Endodermal cell (in vitro differentiated cells): ENCODE results near the gene PPFIBP2. TPM values are rescaled to one million over a fixed set of nuclear protein-coding genes. Genes with fewer than 3 reads are reported as not detected.

Source experiments
- DNase-seq: peaks from one replicate; pipeline ENCODE4 v3.0.0-alpha.2; 2017
- H3K27ac ChIP-seq: 2 replicates; pipeline ENCODE4 v1.5.1; 2013; ENCODE audit warnings: mild to moderate bottlenecking, low read depth, low read length, moderate library complexity
- H3K27me3 ChIP-seq: 2 replicates; pipeline ENCODE4 v1.6.1; 2013; ENCODE audit warnings: mild to moderate bottlenecking, low read length, moderate library complexity; ENCODE audit not compliant: insufficient read depth, control insufficient read depth, poor library complexity, severe bottlenecking
- H3K36me3 ChIP-seq: 2 replicates; pipeline ENCODE4 v1.7.0; 2013; ENCODE audit warnings: mild to moderate bottlenecking, low read length, moderate library complexity; ENCODE audit not compliant: control insufficient read depth, insufficient read depth
- H3K4me1 ChIP-seq: one replicate; pipeline ENCODE4 v1.7.0; 2013; ENCODE audit warnings: low read length; ENCODE audit not compliant: control insufficient read depth, insufficient read depth
- H3K4me3 ChIP-seq: 2 replicates; pipeline ENCODE4 v1.5.1; 2013; ENCODE audit warnings: mild to moderate bottlenecking, low read length, moderate library complexity
- H3K9ac ChIP-seq: 2 replicates; pipeline ENCODE4 v1.6.1; 2013; ENCODE audit warnings: mild to moderate bottlenecking, low read length, moderate library complexity; ENCODE audit not compliant: poor library complexity, severe bottlenecking; ENCODE audit errors: extremely low read depth
- H3K9me3 ChIP-seq: 2 replicates; pipeline ENCODE4 v1.6.1; 2013; ENCODE audit warnings: mild to moderate bottlenecking, low read length, moderate library complexity; ENCODE audit not compliant: control insufficient read depth
- H3K27ac Mint-ChIP-seq: 2 replicates; pipeline ENCODE4 v1.8.0; 2020; ENCODE audit warnings: mixed read lengths
- H3K27me3 Mint-ChIP-seq: 2 replicates; pipeline ENCODE4 v1.8.0; 2021; ENCODE audit warnings: mild to moderate bottlenecking, mixed read lengths; ENCODE audit not compliant: insufficient read depth
- H3K36me3 Mint-ChIP-seq: 2 replicates; pipeline ENCODE4 v1.8.0; 2020; ENCODE audit warnings: low read depth, mixed read lengths
- H3K4me1 Mint-ChIP-seq: 2 replicates; pipeline ENCODE4 v1.8.0; 2020; ENCODE audit warnings: mixed read lengths
- H3K4me3 Mint-ChIP-seq: 2 replicates; pipeline ENCODE4 v1.8.0; 2020; ENCODE audit warnings: mild to moderate bottlenecking, moderate library complexity, mixed read lengths
- H3K9me3 Mint-ChIP-seq: 2 replicates; pipeline ENCODE4 v1.8.0; 2020; ENCODE audit warnings: mild to moderate bottlenecking, mixed read lengths
- CTCF ChIP-seq: fragments of 200-600 bp; sonication (generic); conservative IDR thresholded peaks from 2 replicates; pipeline ENCODE4 v1.5.0; 2021; ENCODE audit warnings: antibody characterized with exemption, mild to moderate bottlenecking
- WGBS, 2 experiments: methylation state at CpG; one replicate each; pipeline versions ENCODE4 v1.1.5 to v1.1.7; 2013; ENCODE audit warnings: missing lambda C conversion rate in 2 of 2, mixed read lengths in 1 of 2; ENCODE audit not compliant: insufficient coverage in 1 of 2, insufficient read length in 1 of 2; 5-methylcytosine and 5-hydroxymethylcytosine counted together
- total RNA-seq, 2 donors: library from RNA; stranded (reverse); fragmentation: NEBNext Ultra II Directional in 1 of 2; extraction: Animal tissue kit (Norgen Biotek cat#: 25700) in 1 of 2; gene quantifications; 2 replicates in 1 of 2; 3 replicates in 1 of 2; pipeline ENCODE4 v1.2.1, GENCODE V29; 2021

Gene PPFIBP2
- total RNA-seq, 2 donors from 2014 or later, result 149 to 195 TPM

GRCh38 chr11:7528514-7529049 is 14.8 kb downstream of the PPFIBP2 start:
- no peak overlapping the region for H3K27ac ChIP-seq
- H3K4me3 ChIP-seq, result no peak overlapping the region
- peaks cover 38% of the 10 kb centered on the region for H3K36me3 ChIP-seq
- no peak overlapping the region for H3K9ac ChIP-seq
- H3K9me3 Mint-ChIP-seq, result no peaks in the 10 kb centered on the region
- TF ChIP-seq CTCF, result no peak
- no peaks in the 10 kb centered on the region for H3K27me3 ChIP-seq
- H3K4me1 ChIP-seq, result no peaks in the 10 kb centered on the region
- H3K27me3 Mint-ChIP-seq, result peaks cover 2% of the 10 kb centered on the region
- H3K36me3 Mint-ChIP-seq, result no peaks in the 10 kb centered on the region
- no peak overlapping the region for H3K27ac Mint-ChIP-seq
- 93 to 95% methylated on average over 3 to 4 of the region's 4 CpGs for WGBS, 2 experiments
- H3K4me1 Mint-ChIP-seq, result no peaks in the 10 kb centered on the region
- H3K4me3 Mint-ChIP-seq, result no peak overlapping the region
- no peaks in the 10 kb centered on the region for H3K9me3 ChIP-seq
- no peak for DNase-seq

DNA sequence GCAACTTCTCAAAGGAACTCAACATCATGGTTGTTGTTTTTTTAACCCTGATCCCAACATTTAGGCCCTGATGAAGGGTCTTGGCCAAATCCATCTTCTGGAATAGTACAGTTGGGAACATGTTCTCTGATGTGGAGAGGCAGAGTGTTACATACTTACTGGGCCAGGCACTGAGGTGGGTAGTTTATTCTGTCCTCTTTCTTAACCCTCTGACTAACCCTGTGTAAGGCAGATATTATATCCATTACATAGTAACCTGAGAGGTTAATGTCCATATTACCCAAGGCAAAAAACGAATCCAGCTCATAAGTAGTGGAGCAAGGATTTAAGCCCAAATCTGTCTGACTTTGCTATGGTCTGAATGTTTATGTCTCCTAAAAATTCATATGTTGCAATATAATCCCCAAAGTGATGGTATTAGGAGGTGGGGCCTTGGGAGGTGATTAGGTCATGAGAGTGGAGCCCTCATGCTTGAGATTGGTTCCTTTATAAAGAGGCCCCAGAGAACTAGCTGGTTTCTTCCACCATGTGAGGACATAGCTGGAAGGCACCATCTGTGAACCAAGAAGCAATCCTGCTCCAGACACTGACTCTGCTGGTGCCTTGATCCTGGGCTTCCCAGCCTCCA is 16.3 kb downstream of the PPFIBP2 start:
- H3K9me3 Mint-ChIP-seq, result no peaks in the 10 kb centered on the region

GRCh38 chr11:7531011-7531410 is 17.2 kb downstream of the PPFIBP2 start:
- H3K36me3 ChIP-seq, result peaks cover 25% of the 10 kb centered on the region
- no peaks in the 10 kb centered on the region for H3K9me3 ChIP-seq
- H3K27ac Mint-ChIP-seq, result no peak overlapping the region
- no peaks in the 10 kb centered on the region for H3K9me3 Mint-ChIP-seq
- no peaks in the 10 kb centered on the region for H3K27me3 Mint-ChIP-seq
- no peak for DNase-seq
- peaks cover 2% of the 10 kb centered on the region for H3K4me1 Mint-ChIP-seq
- no peak for TF ChIP-seq CTCF
- H3K4me1 ChIP-seq, result no peaks in the 10 kb centered on the region
- H3K4me3 ChIP-seq, result no peak overlapping the region
- H3K27me3 ChIP-seq, result no peaks in the 10 kb centered on the region
- no peaks in the 10 kb centered on the region for H3K36me3 Mint-ChIP-seq
- H3K9ac ChIP-seq, result no peak overlapping the region
- no peak overlapping the region for H3K4me3 Mint-ChIP-seq
- no peak overlapping the region for H3K27ac ChIP-seq

More for the DNA sequence above, 16.3 kb downstream of the PPFIBP2 start:
- Histone ChIP-seq H3K4me3 (no peak overlapping the region), H3K9me3 (no peaks in the 10 kb centered on the region), H3K4me1 (no peaks in the 10 kb centered on the region), H3K27ac (no peak overlapping the region), H3K27me3 (no peaks in the 10 kb centered on the region), H3K36me3 (peaks cover 28% of the 10 kb centered on the region), H3K9ac (no peak overlapping the region)
- WGBS, 2 experiments, result 88% methylated on average over 1 of the region's 1 CpG
- no peaks in the 10 kb centered on the region for H3K36me3 Mint-ChIP-seq
- no peak for DNase-seq
- H3K27ac Mint-ChIP-seq, result peak overlapping the region; percentile 17
- no peak for TF ChIP-seq CTCF
- no peaks in the 10 kb centered on the region for H3K27me3 Mint-ChIP-seq
- no peak overlapping the region for H3K4me3 Mint-ChIP-seq
- H3K4me1 Mint-ChIP-seq, result peaks cover 2% of the 10 kb centered on the region
